ENCODE data around the gene COL17A1. TPM values are rescaled to one million over a fixed set of nuclear protein-coding genes. Genes with fewer than 3 reads are reported as not detected.

COL17A1 gene
- polyA plus RNA-seq, 1 experiment = not detected

GRCh38 chr10:104099269-104099668 is 13.6 kb upstream of the COL17A1 start:
- Histone ChIP-seq H3K27me3 (ENCODE audit: control insufficient read depth, insufficient read depth, low read length) (no peaks in the 10 kb centered on the region), H3K4me3 (ENCODE audit: low read depth, low read length) (no peak overlapping the region), H3K27ac (ENCODE audit: low read depth, low read length) (no peak overlapping the region), H3K9me3 (ENCODE audit: control insufficient read depth, insufficient read depth, low read length) (peaks cover 2% of the 10 kb centered on the region; the same call in 1 of the 2 replicates)
- DNase-seq (ENCODE audit: low read depth, low spot score) = no peak
- ChIA-PET POLR2A (no interaction called here), CTCF (interaction anchor here (2.1 kb wide), 1 partner anchor 22 kb away, joined by 18 read pairs; the partner anchor contains the start of gene SFR1)
- no peak for TF ChIP-seq CTCF (IDR thresholded peaks at IDR 0.05; ENCODE audit: low read depth, low read length)

GRCh38 chr10:104098358-104098925 is 12.8 kb upstream of the COL17A1 start:
- H3K9me3 ChIP-seq (ENCODE audit: control insufficient read depth, insufficient read depth, low read length) = peaks cover 2% of the 10 kb centered on the region
- DNase-seq (ENCODE audit: low read depth, low spot score) = no peak
- no peak overlapping the region for H3K27ac ChIP-seq (ENCODE audit: low read depth, low read length)
- POLR2A ChIA-PET = no interaction called here
- CTCF ChIA-PET = interaction anchor here (0.7 kb wide), 1 partner anchor 16 kb away, joined by 5 read pairs; no protein-coding TSS in a partner anchor
- TF ChIP-seq CTCF (IDR thresholded peaks at IDR 0.05; ENCODE audit: low read depth, low read length) = no peak
- no peaks in the 10 kb centered on the region for H3K27me3 ChIP-seq (ENCODE audit: control insufficient read depth, insufficient read depth, low read length)
- no peak overlapping the region for H3K4me3 ChIP-seq (ENCODE audit: low read depth, low read length)

- CTCF ChIA-PET = no interaction called here
- Histone ChIP-seq H3K27ac (ENCODE audit: low read depth, low read length) (no peak overlapping the region), H3K4me3 (ENCODE audit: low read depth, low read length) (no peak overlapping the region), H3K27me3 (ENCODE audit: control insufficient read depth, insufficient read depth, low read length) (no peaks in the 10 kb centered on the region), H3K9me3 (ENCODE audit: control insufficient read depth, insufficient read depth, low read length) (peaks cover 2% of the 10 kb centered on the region)
- POLR2A ChIA-PET = no interaction called here
- no peak for DNase-seq (ENCODE audit: low read depth, low spot score)
- TF ChIP-seq CTCF (IDR thresholded peaks at IDR 0.05; ENCODE audit: low read depth, low read length) = no peak
These were observed 11.0 kb upstream of the COL17A1 start for GRCh38 chr10:104096692-104097091.

- DNase-seq (ENCODE audit: low read depth, low spot score) = no peak
- POLR2A ChIA-PET = no interaction called here
These were observed 7.1 kb upstream of the COL17A1 start for GRCh38 chr10:104092749-104093148.

More at GRCh38 chr10:104092749-104093148, 7.1 kb upstream of the COL17A1 start:
- TF ChIP-seq CTCF (IDR thresholded peaks at IDR 0.05; ENCODE audit: low read depth, low read length) = no peak
- no peak overlapping the region for H3K27ac ChIP-seq (ENCODE audit: low read depth, low read length)
- peaks cover 2% of the 10 kb centered on the region for H3K9me3 ChIP-seq (ENCODE audit: control insufficient read depth, insufficient read depth, low read length)
- no peak overlapping the region for H3K4me3 ChIP-seq (ENCODE audit: low read depth, low read length)
- H3K27me3 ChIP-seq (ENCODE audit: control insufficient read depth, insufficient read depth, low read length) = no peaks in the 10 kb centered on the region
- CTCF ChIA-PET = no interaction called here

Data from AG04450 (cell line).